ENCODE measurements around the gene KCNAB1.

- TF ChIP-seq SP1 (IDR thresholded peaks at IDR 0.05) = no peak
- TF ChIP-seq YY1 (IDR thresholded peaks at IDR 0.05) = no peak
- TF ChIP-seq CTCF (IDR thresholded peaks at IDR 0.05; ENCODE audit: low read depth, low read length, missing input control) = no peak
- no peak for TF ChIP-seq TAF1 (conservative IDR thresholded peaks at IDR 0.05)
- no peak for TF ChIP-seq JUND (IDR thresholded peaks at IDR 0.05)
- no peak for TF ChIP-seq MAX (IDR thresholded peaks at IDR 0.05)
- TF ChIP-seq GABPA (IDR thresholded peaks at IDR 0.05 in 1 of 2, conservative IDR thresholded peaks at IDR 0.05 in 1 of 2) = no peak
- TF ChIP-seq REST (IDR thresholded peaks at IDR 0.05) = no peak
- no peak for TF ChIP-seq ATF3 (IDR thresholded peaks at IDR 0.05)
- no peak for TF ChIP-seq RAD21 (IDR thresholded peaks at IDR 0.05)
- TF ChIP-seq FOXA1 (IDR thresholded peaks at IDR 0.05) = no peak
- no peak for TF ChIP-seq EGR1 (IDR thresholded peaks at IDR 0.05; ENCODE audit: low read depth in 2 of 2)
- TF ChIP-seq ZBTB33 (IDR thresholded peaks at IDR 0.05) = no peak
These were observed 313.5 kb downstream of the KCNAB1 start for GRCh38 chr3:156433910-156434309.

Measured in liver (tissue), 3 donors.